Ovary (tissue), 9 donors: ENCODE results near the gene SNRNP48. TPM values are rescaled to one million over a fixed set of nuclear protein-coding genes. Genes with fewer than 3 reads are reported as not detected.

Experiments used
- DNase-seq, 5 donors: peaks; one replicate each; pipeline ENCODE4 v3.0.0-alpha.2; 2019 to 2020
- H3K27ac ChIP-seq, 2 donors: fragments of 200-600 bp; one replicate each; pipeline versions ENCODE4 v1.5.1 to v1.8.0; 2019 to 2022
- H3K27me3 ChIP-seq: fragments of 200-600 bp; one replicate; pipeline ENCODE4 v1.8.0; 2022
- H3K36me3 ChIP-seq: fragments of 200-600 bp; sonication (generic); one replicate; pipeline ENCODE4 v1.5.1; 2019
- H3K4me1 ChIP-seq: one replicate; pipeline ENCODE4 v1.8.1; 2013; ENCODE audit warnings: mild to moderate bottlenecking, moderate library complexity; ENCODE audit not compliant: insufficient read depth
- H3K4me3 ChIP-seq: fragments of 200-600 bp; sonication (generic); one replicate; pipeline ENCODE4 v1.5.1; 2017
- H3K9me3 ChIP-seq, 2 donors: fragments of 200-600 bp in 1 of 2; sonication (generic) in 1 of 2; one replicate each; pipeline versions ENCODE4 v1.5.1 to v1.8.1; 2013 to 2019; ENCODE audit warnings: mild to moderate bottlenecking in 1 of 2, moderate library complexity in 1 of 2
- CTCF ChIP-seq, 3 donors: fragments of 450-650 bp in 2 of 3; fragments of 200-600 bp in 1 of 3; IDR thresholded peaks; one replicate each; pipeline versions ENCODE4 v1.5.1 to v1.8.0; 2016 to 2022; ENCODE audit warnings: antibody characterized with exemption in 3 of 3, mild to moderate bottlenecking in 1 of 3
- EP300 ChIP-seq: sonication (generic); formaldehyde crosslinking; IDR thresholded peaks from one replicate; pipeline ENCODE4 v1.6.1; 2017; ENCODE audit warnings: antibody characterized with exemption
- POLR2A ChIP-seq: fragments of 450-650 bp; IDR thresholded peaks from one replicate; pipeline ENCODE4 v1.6.1; 2017; ENCODE audit warnings: antibody characterized with exemption, mild to moderate bottlenecking, moderate library complexity
- WGBS, 3 donors: extraction: QIAGEN DNeasy Blood & Tissue Kit in 1 of 3; methylation state at CpG; one replicate each; pipeline versions ENCODE4 v1.1.5 to v1.1.7; 2013 to 2017; 5-methylcytosine and 5-hydroxymethylcytosine counted together
- intact Hi-C, 4 donors: fragments of 100-400 bp; cut with DNase I; formaldehyde crosslinking; loops; one replicate each; pipeline versions ENCODE4 v1.11.0 to v1.15.1; 2022 to 2023
- polyA plus RNA-seq, 2 donors: library from polyadenylated mRNA; stranded (reverse); fragments of 200-250 nt in 1 of 2; fragments of 350-450 nt in 1 of 2; fragmentation: Illumina TruSeq in 1 of 2; extraction: RNeasy Lipid Tissue Mini Kit (QIAGEN cat#74804) in 1 of 2; gene quantifications; one replicate each; pipeline ENCODE4 v1.2.3, GENCODE V29; 2013 to 2014
- total RNA-seq, 7 donors: library from RNA; depleted of rRNA in 2 of 7; stranded (reverse); fragments of >200 nt in 2 of 7; fragmentation: NEBNext Ultra II Directional in 3 of 7; extraction: Animal tissue kit (Norgen Biotek cat#: 25700) in 3 of 7; gene quantifications; one replicate each; pipeline versions ENCODE4 v1.1.0 to v1.2.4, GENCODE V29; 2016 to 2023
- donor health status: DM: no; HTN: no; CAD: no; lungs with moderate emphysema.
- donor health status: DM: no; HTN: no; CAD: no.
- donor health status: Bipolar disorder and iron deficiency.
- donor health status: DM: yes; HTN: yes; CAD: no.
- donor health status: DM: no; HTN: no; CAD: no.
- donor health status: DM: yes; HTN: yes; CAD: no.

The SNRNP48 gene
- total and polyA plus RNA-seq, 9 donors, result 8.6 to 19.6 (median 11.7) TPM

GRCh38 chr6:7632501-7633290 is 42.7 kb downstream of the SNRNP48 start:
- H3K36me3 ChIP-seq, result no peaks in the 10 kb centered on the region
- H3K4me3 ChIP-seq, result no peak overlapping the region
- H3K9me3 ChIP-seq, result no peaks in the 10 kb centered on the region
- intact Hi-C loops, result no loop called here
- no peaks in the 10 kb centered on the region for H3K27me3 ChIP-seq
- no peak overlapping the region for H3K27ac ChIP-seq
- peaks cover 7% of the 10 kb centered on the region for H3K4me1 ChIP-seq
- TF ChIP-seq EP300 (no peak), CTCF (IDR thresholded peaks at IDR 0.05) (no peak), POLR2A (no peak)
- WGBS, 3 donors, result 28 to 38% (median 34%) methylated on average over 9 of the region's 9 CpGs
- no peak for DNase-seq

DNA sequence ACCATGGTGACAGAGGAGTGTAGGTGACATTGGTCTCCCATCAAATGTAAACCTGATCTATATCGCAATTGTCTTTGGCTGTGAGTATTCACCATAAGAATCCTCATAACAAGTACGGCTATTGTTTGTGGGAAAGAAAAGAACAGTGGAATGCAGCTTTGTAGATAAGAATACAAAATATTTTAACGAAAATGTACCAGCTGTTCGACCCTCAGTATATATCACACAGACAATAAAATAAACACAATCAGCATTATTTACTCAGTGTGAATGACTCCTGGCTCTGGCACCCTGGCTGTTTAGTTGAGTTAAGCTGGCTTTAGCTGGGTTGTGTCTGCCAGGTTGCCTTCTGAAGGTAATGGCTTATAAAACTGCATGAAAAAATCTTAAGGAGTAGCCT is 43.4 kb downstream of the SNRNP48 start:
- no peak for TF ChIP-seq EP300
- no peak for TF ChIP-seq CTCF (IDR thresholded peaks at IDR 0.05)
- no peak for TF ChIP-seq POLR2A
- no peaks in the 10 kb centered on the region for H3K27me3 ChIP-seq
- H3K9me3 ChIP-seq, result no peaks in the 10 kb centered on the region
- WGBS, 3 donors, result 3 to 17% (median 4%) methylated on average over 4 of the region's 4 CpGs
- H3K27ac ChIP-seq, result no peak overlapping the region
- intact Hi-C loops, result no loop called here
- H3K4me1 ChIP-seq, result peaks cover 7% of the 10 kb centered on the region
- no peaks in the 10 kb centered on the region for H3K36me3 ChIP-seq
- no peak for DNase-seq
- H3K4me3 ChIP-seq, result no peak overlapping the region

- 90 to 95% (median 95%) methylated on average over 1 of the region's 1 CpG for WGBS, 3 donors
- H3K36me3 ChIP-seq, result no peaks in the 10 kb centered on the region
- intact Hi-C loops, result no loop called here
- H3K4me1 ChIP-seq, result peaks cover 7% of the 10 kb centered on the region
- H3K27me3 ChIP-seq, result no peaks in the 10 kb centered on the region
- no peaks in the 10 kb centered on the region for H3K9me3 ChIP-seq
- TF ChIP-seq CTCF (IDR thresholded peaks at IDR 0.05), result no peak
- no peak for TF ChIP-seq EP300
- TF ChIP-seq POLR2A, result no peak
- H3K4me3 ChIP-seq, result no peak overlapping the region
- H3K27ac ChIP-seq, result no peak overlapping the region
- no peak for DNase-seq
Measured at GRCh38 chr6:7636151-7636550, 46.2 kb downstream of the SNRNP48 start.

GRCh38 chr6:7637533-7637932 is 47.5 kb downstream of the SNRNP48 start:
- H3K36me3 ChIP-seq, result no peaks in the 10 kb centered on the region
- 78 to 92% (median 92%) methylated on average over 3 of the region's 3 CpGs for WGBS, 3 donors

More at GRCh38 chr6:7637533-7637932, 47.5 kb downstream of the SNRNP48 start:
- DNase-seq, result no peak
- no peak overlapping the region for H3K27ac ChIP-seq
- no peak for TF ChIP-seq EP300
- no peak for TF ChIP-seq CTCF (IDR thresholded peaks at IDR 0.05)
- no peak for TF ChIP-seq POLR2A
- H3K27me3 ChIP-seq, result no peaks in the 10 kb centered on the region
- no peaks in the 10 kb centered on the region for H3K9me3 ChIP-seq
- intact Hi-C loops, result no loop called here
- peaks cover 3% of the 10 kb centered on the region for H3K4me1 ChIP-seq
- H3K4me3 ChIP-seq, result no peak overlapping the region
